HEK293T (cell line): ENCODE measurements around the gene MAP2K2.

Source experiments
- CTCF ChIA-PET: fragments of 350-600 bp; formaldehyde crosslinking; extraction: SDS; loops from one replicate; lab custom pipeline; 2021; ENCODE audit warnings: antibody characterized with exemption, inconsistent platforms; lab: Yijun Ruan, JAX
- POLR2A ChIA-PET: fragments of 350-600 bp; formaldehyde crosslinking; extraction: SDS; loops from one replicate; lab custom pipeline; 2020; ENCODE audit warnings: antibody characterized with exemption, inconsistent platforms; lab: Yijun Ruan, JAX
- DNase-seq: peaks from one replicate; pipeline ENCODE4 v3.0.0; 2012; ENCODE audit warnings: mixed read lengths; ENCODE audit errors: extremely low spot score
- ARNT ChIP-seq: fragments of 450-650 bp; IDR thresholded peaks from 2 replicates; pipeline ENCODE4 v1.6.1; 2017; ENCODE audit warnings: mild to moderate bottlenecking
- BHLHE40 ChIP-seq: fragments of 450-650 bp; IDR thresholded peaks from 2 replicates; pipeline ENCODE4 v1.6.1; 2016; ENCODE audit warnings: mild to moderate bottlenecking, moderate library complexity, borderline replicate concordance
- CTBP1 ChIP-seq: fragments of 450-650 bp; IDR thresholded peaks from 2 replicates; pipeline ENCODE4 v1.6.1; 2016; ENCODE audit warnings: borderline replicate concordance
- ELF4 ChIP-seq: fragments of 450-650 bp; IDR thresholded peaks from 2 replicates; pipeline ENCODE4 v1.6.1; 2017; ENCODE audit warnings: antibody characterized with exemption
- FOXA1 ChIP-seq: fragments of 450-650 bp; IDR thresholded peaks from 2 replicates; pipeline ENCODE4 v1.6.1; 2016; ENCODE audit warnings: mild to moderate bottlenecking
- FOXK2 ChIP-seq: fragments of 450-650 bp; IDR thresholded peaks from 2 replicates; pipeline ENCODE4 v1.6.1; 2016; ENCODE audit warnings: mild to moderate bottlenecking
- FOXM1 ChIP-seq: fragments of 450-650 bp; IDR thresholded peaks from 2 replicates; pipeline ENCODE4 v1.6.1; 2017; ENCODE audit warnings: mild to moderate bottlenecking, borderline replicate concordance
- HDGF ChIP-seq: fragments of 450-650 bp; IDR thresholded peaks from 2 replicates; pipeline ENCODE4 v1.6.1; 2017; ENCODE audit warnings: antibody characterized with exemption, borderline replicate concordance
- L3MBTL2 ChIP-seq: fragments of 450-650 bp; conservative IDR thresholded peaks from 2 replicates; pipeline ENCODE4 v1.6.1; 2016; ENCODE audit warnings: mild to moderate bottlenecking
- LEF1 ChIP-seq: fragments of 450-650 bp; IDR thresholded peaks from 2 replicates; pipeline ENCODE4 v1.6.1; 2017; ENCODE audit warnings: mild to moderate bottlenecking, borderline replicate concordance
- NFRKB ChIP-seq: fragments of 450-650 bp; IDR thresholded peaks from 2 replicates; pipeline ENCODE4 v1.6.1; 2016; ENCODE audit warnings: mild to moderate bottlenecking, moderate library complexity
- PKNOX1 ChIP-seq: fragments of 450-650 bp; IDR thresholded peaks from 2 replicates; pipeline ENCODE4 v1.6.1; 2016
- SP1 ChIP-seq: fragments of 450-650 bp; IDR thresholded peaks from 2 replicates; pipeline ENCODE4 v1.6.1; 2017
- SUZ12 ChIP-seq: fragments of 450-650 bp; IDR thresholded peaks from 2 replicates; pipeline ENCODE4 v1.6.1; 2016; ENCODE audit warnings: mild to moderate bottlenecking
- TARDBP ChIP-seq: fragments of 450-650 bp; IDR thresholded peaks from 2 replicates; pipeline ENCODE4 v1.6.1; 2016
- ZNF384 ChIP-seq: fragments of 450-650 bp; IDR thresholded peaks from 2 replicates; pipeline ENCODE4 v1.6.1; 2016

MAP2K2 gene

GRCh38 chr19:4080473-4080872, 43.4 kb downstream of the MAP2K2 start:
- ChIA-PET POLR2A (no interaction called here), CTCF (no interaction called here)
- no peak for TF ChIP-seq NFRKB
- TF ChIP-seq FOXK2, result no peak
- TF ChIP-seq CTBP1, result no peak
- TF ChIP-seq HDGF, result no peak
- no peak for TF ChIP-seq SUZ12
- no peak for TF ChIP-seq FOXA1
- no peak for TF ChIP-seq BHLHE40
- TF ChIP-seq ELF4, result no peak
- TF ChIP-seq FOXM1, result no peak
- TF ChIP-seq LEF1, result no peak
- TF ChIP-seq ARNT, result no peak
- TF ChIP-seq SP1, result no peak
- DNase-seq, result no peak

GRCh38 chr19:4077800-4078684, 45.9 kb downstream of the MAP2K2 start:
- POLR2A ChIA-PET, result interaction anchor here (1.1 kb wide), 1 partner anchor 12 kb away, joined by 3 read pairs; no protein-coding TSS in a partner anchor
- CTCF ChIA-PET, result no interaction called here
- TF ChIP-seq FOXA1, result no peak
- no peak for TF ChIP-seq TARDBP
- TF ChIP-seq SP1, result no peak
- no peak for TF ChIP-seq PKNOX1
- TF ChIP-seq NFRKB, result no peak
- no peak for TF ChIP-seq CTBP1
- no peak for TF ChIP-seq L3MBTL2
- no peak for TF ChIP-seq FOXM1
- no peak for TF ChIP-seq FOXK2
- no peak for DNase-seq

GRCh38 chr19:4077007-4077374, 46.9 kb downstream of the MAP2K2 start:
- no peak for DNase-seq
- CTCF ChIA-PET, result interaction anchor here (0.6 kb wide), 1 partner anchor 54 kb away, joined by 5 read pairs; no protein-coding TSS in a partner anchor
- no peak for TF ChIP-seq FOXA1
- TF ChIP-seq ELF4, result no peak
- POLR2A ChIA-PET, result interaction anchor here (1.1 kb wide), 1 partner anchor 11 kb away, joined by 3 read pairs; no protein-coding TSS in a partner anchor

- CTCF ChIA-PET, result no interaction called here
- no peak for DNase-seq
- TF ChIP-seq LEF1 (no peak), ARNT (no peak), SUZ12 (no peak), HDGF (no peak), ELF4 (no peak), SP1 (no peak), ZNF384 (no peak), BHLHE40 (no peak), FOXM1 (no peak), FOXK2 (no peak), CTBP1 (no peak), NFRKB (no peak), L3MBTL2 (no peak), TARDBP (no peak)
- POLR2A ChIA-PET, result no interaction called here
These were observed 48.5 kb downstream of the MAP2K2 start for GRCh38 chr19:4075373-4075772.

GRCh38 chr19:4071610-4072009, 52.3 kb downstream of the MAP2K2 start:
- ChIA-PET POLR2A (no interaction called here), CTCF (no interaction called here)
- TF ChIP-seq TARDBP, result no peak
- no peak for TF ChIP-seq SP1
- no peak for TF ChIP-seq BHLHE40
- no peak for TF ChIP-seq SUZ12
- no peak for DNase-seq

GRCh38 chr19:4069331-4069959, 54.5 kb downstream of the MAP2K2 start:
- CTCF ChIA-PET, result no interaction called here

More at GRCh38 chr19:4069331-4069959, 54.5 kb downstream of the MAP2K2 start:
- POLR2A ChIA-PET, result no interaction called here
- TF ChIP-seq SUZ12, result no peak
- TF ChIP-seq TARDBP, result no peak
- no peak for TF ChIP-seq L3MBTL2
- TF ChIP-seq LEF1, result no peak
- no peak for TF ChIP-seq SP1
- no peak for TF ChIP-seq FOXA1
- no peak for TF ChIP-seq PKNOX1
- TF ChIP-seq ARNT, result no peak
- TF ChIP-seq ZNF384, result no peak
- TF ChIP-seq HDGF, result no peak
- TF ChIP-seq NFRKB, result no peak
- DNase-seq, result no peak
